SK-N-SH treated with all-trans-retinoic acid at 6 μM for 48 hours (cell line): ENCODE results near the gene BCKDHB.
A peak's percentile ranks its signal among the peaks of the same experiment; 100 is the strongest.

Experiments used
- ATAC-seq: fragments of 200-7000 bp; cut with Tn5 transposase; 3 replicates; pipeline ENCODE4 v1.9.1; 2020; ENCODE audit warnings: mild to moderate bottlenecking, moderate library complexity
- ARNTL ChIP-seq: fragments of 450-650 bp; formaldehyde crosslinking; IDR thresholded peaks from 2 replicates; pipeline ENCODE4 v1.5.0; 2020; ENCODE audit warnings: low read depth, mild to moderate bottlenecking, moderate library complexity, borderline replicate concordance
- BACH2 ChIP-seq: fragments of 250-450 bp; sonication (Bioruptor Pico); IDR thresholded peaks from 2 replicates; pipeline ENCODE4 v1.9.0; 2021; ENCODE audit warnings: mild to moderate bottlenecking, borderline replicate concordance
- CREB5 ChIP-seq: fragments of 250-450 bp; sonication (Bioruptor Pico); IDR thresholded peaks from 2 replicates; pipeline ENCODE4 v1.5.1; 2020; ENCODE audit warnings: low read depth, mild to moderate bottlenecking, moderate library complexity
- CSDC2 ChIP-seq: fragments of 250-450 bp; sonication (Bioruptor Pico); IDR thresholded peaks from 2 replicates; pipeline ENCODE4 v1.5.0; 2020; ENCODE audit warnings: mild to moderate bottlenecking, moderate library complexity
- CSRNP3 ChIP-seq: fragments of 250-450 bp; sonication (Bioruptor Pico); IDR thresholded peaks from 2 replicates; pipeline ENCODE4 v1.5.1; 2021; ENCODE audit warnings: mild to moderate bottlenecking, moderate library complexity
- ESRRG ChIP-seq: fragments of 250-450 bp; sonication (Bioruptor Pico); IDR thresholded peaks from 2 replicates; pipeline ENCODE4 v1.6.1; 2021; ENCODE audit warnings: mild to moderate bottlenecking
- GLIS3 ChIP-seq: fragments of 250-450 bp; sonication (Bioruptor Pico); IDR thresholded peaks from 2 replicates; pipeline ENCODE4 v1.5.0; 2020; ENCODE audit warnings: mild to moderate bottlenecking, moderate library complexity
- ISL1 ChIP-seq: fragments of 250-450 bp; sonication (Bioruptor Pico); IDR thresholded peaks from 2 replicates; pipeline ENCODE4 v2.1.2; 2022; ENCODE audit warnings: mild to moderate bottlenecking, moderate library complexity
- PATZ1 ChIP-seq: fragments of 250-450 bp; sonication (Bioruptor Pico); IDR thresholded peaks from 2 replicates; pipeline ENCODE4 v1.8.0; 2020; ENCODE audit warnings: mild to moderate bottlenecking, moderate library complexity, borderline replicate concordance
- POU6F1 ChIP-seq: fragments of 250-450 bp; sonication (Bioruptor Pico); IDR thresholded peaks from 2 replicates; pipeline ENCODE4 v1.8.0; 2021; ENCODE audit warnings: low read depth, mild to moderate bottlenecking, moderate library complexity, borderline replicate concordance
- PPARA ChIP-seq: fragments of 250-450 bp; sonication (Bioruptor Pico); IDR thresholded peaks from 2 replicates; pipeline ENCODE4 v1.5.0; 2020; ENCODE audit warnings: mild to moderate bottlenecking, borderline replicate concordance
- RARB ChIP-seq: fragments of 250-450 bp; sonication (Bioruptor Pico); IDR thresholded peaks from 2 replicates; pipeline ENCODE4 v1.8.0; 2021; ENCODE audit warnings: mild to moderate bottlenecking, moderate library complexity
- SNAI2 ChIP-seq: fragments of 250-450 bp; sonication (Bioruptor Pico); IDR thresholded peaks from 2 replicates; pipeline ENCODE4 v1.5.0; 2020; ENCODE audit warnings: mild to moderate bottlenecking, moderate library complexity
- TCF4 ChIP-seq: fragments of 250-450 bp; sonication (Bioruptor Pico); IDR thresholded peaks from 2 replicates; pipeline ENCODE4 v1.8.0; 2021; ENCODE audit warnings: mild to moderate bottlenecking, moderate library complexity, borderline replicate concordance
- TOX ChIP-seq: fragments of 250-450 bp; sonication (Bioruptor Pico); IDR thresholded peaks from 2 replicates; pipeline ENCODE4 v1.8.0; 2021; ENCODE audit warnings: mild to moderate bottlenecking, moderate library complexity, borderline replicate concordance
- TSHZ2 ChIP-seq: fragments of 250-450 bp; sonication (Bioruptor Pico); IDR thresholded peaks from 2 replicates; pipeline ENCODE4 v1.5.0; 2020; ENCODE audit warnings: mild to moderate bottlenecking, moderate library complexity
- ZC3H10 ChIP-seq: fragments of 250-450 bp; sonication (Bioruptor Pico); IDR thresholded peaks from 2 replicates; pipeline ENCODE4 v1.5.1; 2021; ENCODE audit warnings: mild to moderate bottlenecking, moderate library complexity
- ZFP3 ChIP-seq: fragments of 250-450 bp; sonication (Bioruptor Pico); IDR thresholded peaks from 2 replicates; pipeline ENCODE4 v1.5.0; 2020; ENCODE audit warnings: mild to moderate bottlenecking, moderate library complexity
- ZFP30 ChIP-seq: fragments of 450-650 bp; formaldehyde crosslinking; IDR thresholded peaks from 2 replicates; pipeline ENCODE4 v1.5.0; 2022; ENCODE audit warnings: mild to moderate bottlenecking, moderate library complexity
- ZNF565 ChIP-seq: fragments of 450-650 bp; formaldehyde crosslinking; conservative IDR thresholded peaks from 2 replicates; pipeline ENCODE4 v1.5.0; 2020; ENCODE audit warnings: low read depth, mild to moderate bottlenecking, moderate library complexity
- ZNF70 ChIP-seq: fragments of 450-650 bp; formaldehyde crosslinking; IDR thresholded peaks from 2 replicates; pipeline ENCODE4 v1.5.0; 2020; ENCODE audit warnings: mild to moderate bottlenecking, moderate library complexity
- ZNF8 ChIP-seq: fragments of 450-650 bp; formaldehyde crosslinking; IDR thresholded peaks from 2 replicates; pipeline ENCODE4 v1.5.0; 2020; ENCODE audit warnings: mild to moderate bottlenecking, moderate library complexity

BCKDHB gene

GRCh38 chr6:80206758-80207157 is 100.3 kb downstream of the BCKDHB start:
- no peak for TF ChIP-seq ZNF70 (CRISPR knock-in tag)
- TF ChIP-seq CREB5 (CRISPR knock-in tag) = no peak
- no peak for TF ChIP-seq TCF4
- no peak for TF ChIP-seq ESRRG
- TF ChIP-seq ISL1 (CRISPR knock-in tag) = no peak
- no peak for TF ChIP-seq BACH2
- no peak for ATAC-seq

- no peak for ATAC-seq
- TF ChIP-seq CSDC2 (CRISPR knock-in tag) (no peak), ZNF565 (CRISPR knock-in tag) (no peak), RARB (no peak), ARNTL (CRISPR knock-in tag) (no peak), CSRNP3 (CRISPR knock-in tag) (no peak), SNAI2 (CRISPR knock-in tag) (no peak), BACH2 (no peak), ZNF70 (CRISPR knock-in tag) (no peak), GLIS3 (no peak), TOX (no peak), PATZ1 (no peak), ESRRG (no peak), ZNF8 (CRISPR knock-in tag) (no peak)
Observed at GRCh38 chr6:80209430-80209829, 103.0 kb downstream of the BCKDHB start.

- peak; percentile 96 for ATAC-seq
- TF ChIP-seq ZC3H10 (peak; percentile 95), CSRNP3 (CRISPR knock-in tag) (peak; percentile 84; the same call in 1 of the 2 replicates), TCF4 (peak; percentile 96), ESRRG (peak; percentile 72; the same call in 1 of the 2 replicates), ZNF70 (CRISPR knock-in tag) (peak; percentile 54; the same call in 1 of the 2 replicates), ZFP3 (CRISPR knock-in tag) (no peak), PPARA (no peak), PATZ1 (peak; percentile 97), GLIS3 (no peak), RARB (peak; percentile 96), CREB5 (CRISPR knock-in tag) (no peak), ZFP30 (CRISPR knock-in tag) (no peak), CSDC2 (CRISPR knock-in tag) (no peak; the same call in 1 of the 2 replicates), SNAI2 (CRISPR knock-in tag) (no peak), TOX (peak; percentile 94), ZNF565 (CRISPR knock-in tag) (no peak; the same call in 1 of the 2 replicates), ZNF8 (CRISPR knock-in tag) (peak; percentile 48; the same call in 1 of the 2 replicates), ARNTL (CRISPR knock-in tag) (no peak), TSHZ2 (CRISPR knock-in tag) (no peak), POU6F1 (peak; percentile 79; the same call in 1 of the 2 replicates), ISL1 (CRISPR knock-in tag) (peak; percentile 99)
Observed at GRCh38 chr6:80210618-80211017, 104.1 kb downstream of the BCKDHB start.
